Nephron (organoid): ENCODE measurements around the gene CRPPA.

Experiments
- H3K27ac Mint-ChIP-seq, 3 experiments: 2 replicates each; pipeline ENCODE4 v1.8.0; 2020; ENCODE audit warnings: mixed read lengths in 3 of 3, mild to moderate bottlenecking in 2 of 3, moderate library complexity in 1 of 3
- H3K27me3 Mint-ChIP-seq: 2 replicates; pipeline ENCODE4 v1.8.0; 2021; ENCODE audit warnings: low read depth, mild to moderate bottlenecking, moderate library complexity, mixed read lengths
- H3K36me3 Mint-ChIP-seq: 2 replicates; pipeline ENCODE4 v1.8.0; 2020; ENCODE audit warnings: low read depth, mixed read lengths
- H3K4me1 Mint-ChIP-seq: 2 replicates; pipeline ENCODE4 v1.8.0; 2020; ENCODE audit warnings: mixed read lengths
- H3K4me3 Mint-ChIP-seq, 3 experiments: 2 replicates each; pipeline ENCODE4 v1.8.0; 2020; ENCODE audit warnings: mild to moderate bottlenecking in 3 of 3, mixed read lengths in 3 of 3, moderate library complexity in 2 of 3
- H3K9me3 Mint-ChIP-seq: 2 replicates; pipeline ENCODE4 v1.8.0; 2020; ENCODE audit warnings: mixed read lengths
- TF ChIP-seq, protein P1 (sequence below), 3 experiments: fragments of 200-600 bp; sonication (generic); IDR thresholded peaks; one replicate each; pipeline ENCODE4 v1.5.0; 2021; ENCODE audit warnings: antibody characterized with exemption in 3 of 3; ENCODE audit not compliant: unreplicated experiment in 3 of 3

Gene CRPPA

DNA sequence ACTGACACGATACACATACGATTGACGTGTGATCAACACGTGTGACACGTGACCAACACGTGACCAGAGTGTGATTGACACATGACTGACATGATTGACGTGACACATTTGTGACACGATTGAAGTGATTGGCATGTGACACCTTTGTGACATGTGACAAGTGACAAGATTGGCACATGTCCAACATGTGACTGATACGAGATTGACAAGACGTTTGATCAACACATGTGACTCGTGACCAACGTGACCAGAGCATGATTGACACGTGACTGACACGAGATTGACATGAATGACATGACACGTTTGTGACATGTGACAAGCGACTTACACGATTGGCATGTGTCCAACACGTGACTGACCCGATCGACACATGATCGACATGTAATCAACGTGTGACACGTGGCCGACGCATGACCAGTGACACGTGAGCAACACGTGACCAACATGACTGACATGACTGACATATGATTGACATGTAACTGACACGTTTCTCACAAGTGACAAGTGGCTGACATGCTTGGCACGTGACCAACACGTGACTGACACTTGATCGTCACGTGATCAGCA lies 22.0 kb downstream of the CRPPA start:
- no peak overlapping the region for H3K4me3 Mint-ChIP-seq
- TF ChIP-seq, protein P1, sequence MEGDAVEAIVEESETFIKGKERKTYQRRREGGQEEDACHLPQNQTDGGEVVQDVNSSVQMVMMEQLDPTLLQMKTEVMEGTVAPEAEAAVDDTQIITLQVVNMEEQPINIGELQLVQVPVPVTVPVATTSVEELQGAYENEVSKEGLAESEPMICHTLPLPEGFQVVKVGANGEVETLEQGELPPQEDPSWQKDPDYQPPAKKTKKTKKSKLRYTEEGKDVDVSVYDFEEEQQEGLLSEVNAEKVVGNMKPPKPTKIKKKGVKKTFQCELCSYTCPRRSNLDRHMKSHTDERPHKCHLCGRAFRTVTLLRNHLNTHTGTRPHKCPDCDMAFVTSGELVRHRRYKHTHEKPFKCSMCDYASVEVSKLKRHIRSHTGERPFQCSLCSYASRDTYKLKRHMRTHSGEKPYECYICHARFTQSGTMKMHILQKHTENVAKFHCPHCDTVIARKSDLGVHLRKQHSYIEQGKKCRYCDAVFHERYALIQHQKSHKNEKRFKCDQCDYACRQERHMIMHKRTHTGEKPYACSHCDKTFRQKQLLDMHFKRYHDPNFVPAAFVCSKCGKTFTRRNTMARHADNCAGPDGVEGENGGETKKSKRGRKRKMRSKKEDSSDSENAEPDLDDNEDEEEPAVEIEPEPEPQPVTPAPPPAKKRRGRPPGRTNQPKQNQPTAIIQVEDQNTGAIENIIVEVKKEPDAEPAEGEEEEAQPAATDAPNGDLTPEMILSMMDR (IDR thresholded peaks at IDR 0.05; ENCODE audit: unreplicated experiment in 3 of 3), result no peak
- H3K27me3 Mint-ChIP-seq, result no peaks in the 10 kb centered on the region
- peaks cover 49% of the 10 kb centered on the region for H3K9me3 Mint-ChIP-seq
- no peaks in the 10 kb centered on the region for H3K4me1 Mint-ChIP-seq
- H3K36me3 Mint-ChIP-seq, result peaks cover 70% of the 10 kb centered on the region
- H3K27ac Mint-ChIP-seq, result no peak overlapping the region

DNA sequence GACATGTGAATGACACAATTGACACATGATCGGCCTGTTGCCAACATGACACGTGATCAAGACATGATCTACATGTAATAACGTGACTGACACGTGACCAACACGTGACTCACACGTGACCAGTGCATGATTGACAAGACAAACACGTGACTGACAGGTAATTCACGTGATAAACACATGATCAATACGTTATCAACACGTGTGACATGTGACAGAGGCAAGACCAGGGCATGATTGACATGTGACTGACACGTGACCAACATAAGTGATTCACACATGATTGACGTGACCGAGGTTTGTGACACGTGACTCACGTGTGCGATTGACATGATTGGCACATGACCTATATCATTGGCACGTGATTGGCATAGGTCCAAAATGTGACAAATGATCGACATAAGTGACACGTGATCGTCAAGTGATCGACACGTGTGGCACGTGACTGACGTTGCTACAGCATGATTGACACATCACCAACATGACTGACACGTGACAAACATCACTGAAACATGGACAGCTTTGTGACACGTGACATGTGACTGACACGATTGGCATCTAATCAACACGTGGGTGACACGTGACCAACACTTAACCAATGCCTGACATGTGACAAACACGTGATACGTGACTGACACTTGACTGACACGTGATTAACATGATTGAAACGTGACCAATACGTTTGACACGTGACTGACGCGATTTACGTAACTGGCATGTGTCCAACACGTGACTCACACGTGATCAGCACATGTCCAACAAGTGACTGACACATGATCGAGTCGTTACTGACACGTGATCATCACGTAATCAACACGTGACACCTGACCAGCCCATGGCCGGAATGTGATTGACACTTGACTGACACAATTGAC lies 23.0 kb downstream of the CRPPA start:
- Mint-ChIP-seq H3K36me3 (peaks cover 72% of the 10 kb centered on the region), H3K4me3 (no peak overlapping the region), H3K27me3 (no peaks in the 10 kb centered on the region), H3K9me3 (peaks cover 50% of the 10 kb centered on the region), H3K27ac (no peak overlapping the region), H3K4me1 (no peaks in the 10 kb centered on the region)
- TF ChIP-seq, protein P1 (IDR thresholded peaks at IDR 0.05; ENCODE audit: unreplicated experiment in 3 of 3), result no peak

DNA sequence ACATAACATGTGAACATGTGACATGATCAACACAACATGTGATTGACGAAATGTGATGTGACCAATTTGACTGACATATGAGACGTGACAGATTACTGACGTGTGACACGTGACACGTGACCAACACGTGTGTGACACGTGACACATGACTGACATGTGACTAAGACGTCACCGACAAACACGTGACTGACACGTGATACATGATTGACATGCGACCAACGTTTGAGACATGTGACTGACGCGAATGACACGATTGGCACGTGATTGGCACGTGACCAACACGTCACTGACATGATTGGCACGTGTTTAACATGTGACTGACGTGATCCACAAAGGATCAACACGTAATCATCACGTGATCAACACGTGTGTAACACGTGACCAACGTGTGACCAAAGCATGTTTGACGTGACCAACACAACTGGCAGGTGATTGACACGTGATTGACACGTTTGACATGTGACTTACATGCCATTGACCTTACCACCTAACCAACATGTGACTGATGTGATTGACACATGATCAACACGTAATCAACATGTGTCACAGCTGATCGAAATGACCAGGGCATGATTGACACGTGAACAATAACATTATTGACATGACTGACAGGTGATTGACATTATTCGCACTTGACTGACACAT lies 23.7 kb downstream of the CRPPA start:
- Mint-ChIP-seq H3K27me3 (no peaks in the 10 kb centered on the region), H3K4me1 (no peaks in the 10 kb centered on the region), H3K27ac (no peak overlapping the region), H3K36me3 (peaks cover 72% of the 10 kb centered on the region), H3K9me3 (peaks cover 44% of the 10 kb centered on the region), H3K4me3 (no peak overlapping the region)
- TF ChIP-seq, protein P1 (IDR thresholded peaks at IDR 0.05; ENCODE audit: unreplicated experiment in 3 of 3), result no peak

DNA sequence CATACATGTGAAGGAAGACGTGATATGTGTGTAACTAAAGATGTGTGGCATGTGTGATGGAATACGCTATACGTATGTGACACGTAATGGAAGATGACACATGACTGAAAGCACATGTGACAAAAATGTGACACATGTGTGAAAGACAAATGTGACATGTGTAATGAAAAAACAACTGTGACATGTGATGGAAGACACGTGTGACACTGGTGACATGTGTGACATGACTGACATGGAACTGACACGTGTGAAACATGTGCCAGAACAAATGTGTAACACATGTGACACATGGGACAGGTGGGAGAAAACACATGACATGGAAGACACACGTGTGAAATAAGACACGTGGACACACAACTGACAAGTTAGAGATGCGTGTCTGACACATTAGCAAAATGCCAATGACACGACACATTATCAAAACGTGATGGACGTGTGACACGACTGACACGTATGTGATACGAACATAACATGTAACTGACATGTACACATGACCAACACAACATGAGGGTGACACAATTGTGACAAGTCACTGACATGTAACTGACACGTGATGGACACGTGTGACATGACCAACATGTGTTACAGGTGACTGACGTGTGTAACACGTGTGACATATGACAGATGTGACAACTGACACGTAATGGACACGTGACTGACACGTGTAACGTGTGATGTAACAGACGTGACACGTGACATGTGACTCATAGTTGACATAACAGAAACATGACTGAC lies 24.4 kb downstream of the CRPPA start:
- Mint-ChIP-seq H3K36me3 (peaks cover 65% of the 10 kb centered on the region), H3K4me3 (no peak overlapping the region), H3K27ac (no peak overlapping the region), H3K9me3 (peaks cover 37% of the 10 kb centered on the region), H3K27me3 (no peaks in the 10 kb centered on the region), H3K4me1 (no peaks in the 10 kb centered on the region)
- TF ChIP-seq, protein P1 (IDR thresholded peaks at IDR 0.05; ENCODE audit: unreplicated experiment in 3 of 3), result no peak

DNA sequence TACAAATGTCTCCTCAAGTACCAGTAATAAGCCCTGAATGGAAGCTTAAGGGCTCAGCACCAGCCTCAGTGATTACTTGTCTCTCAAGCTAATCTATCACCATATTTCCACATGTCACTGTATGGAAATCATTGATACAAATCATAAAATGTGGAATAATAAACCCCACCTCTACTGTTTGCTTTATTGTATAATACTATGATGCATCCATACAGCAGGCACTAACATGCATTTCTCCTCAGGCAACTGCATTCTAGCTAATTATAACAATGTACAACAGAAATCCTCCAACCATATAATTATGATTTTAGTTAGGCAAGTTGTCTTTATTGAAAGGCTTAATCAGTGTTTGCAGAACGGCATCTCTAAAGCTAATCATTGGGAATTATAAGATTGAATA lies 26.2 kb downstream of the CRPPA start:
- H3K36me3 Mint-ChIP-seq, result peaks cover 50% of the 10 kb centered on the region
- TF ChIP-seq, protein P1 (IDR thresholded peaks at IDR 0.05; ENCODE audit: unreplicated experiment in 3 of 3), result no peak
- H3K27me3 Mint-ChIP-seq, result no peaks in the 10 kb centered on the region
- H3K9me3 Mint-ChIP-seq, result peaks cover 29% of the 10 kb centered on the region
- H3K27ac Mint-ChIP-seq, result no peak overlapping the region
- no peaks in the 10 kb centered on the region for H3K4me1 Mint-ChIP-seq
- H3K4me3 Mint-ChIP-seq, result no peak overlapping the region
